Esophagus muscularis mucosa (tissue), 4 donors: ENCODE measurements around the gene NTRK3.

Source experiments
- CTCF ChIP-seq, 3 experiments: fragments of 200-600 bp in 2 of 3; fragments of 450-650 bp in 1 of 3; sonication (generic) in 2 of 3; IDR thresholded peaks; one replicate each; pipeline ENCODE4 v1.5.1; 2017 to 2019; ENCODE audit warnings: antibody characterized with exemption in 3 of 3, mild to moderate bottlenecking in 2 of 3, moderate library complexity in 1 of 3
- EP300 ChIP-seq: sonication (generic); formaldehyde crosslinking; IDR thresholded peaks from one replicate; pipeline ENCODE4 v1.6.1; 2017; ENCODE audit warnings: antibody characterized with exemption
- POLR2A ChIP-seq: fragments of 450-650 bp; IDR thresholded peaks from one replicate; pipeline ENCODE4 v1.6.1; 2017; ENCODE audit warnings: antibody characterized with exemption, moderate library complexity, mild to moderate bottlenecking, low read depth

GRCh38 chr15:88215066-88215648, 41.4 kb downstream of the NTRK3 start:
- TF ChIP-seq CTCF (IDR thresholded peaks at IDR 0.05): no peak
- no peak for TF ChIP-seq POLR2A
- TF ChIP-seq EP300: no peak
